ENCODE data around the gene SLC3A2. TPM values are rescaled to one million over a fixed set of nuclear protein-coding genes. Genes with fewer than 3 reads are reported as not detected.

The SLC3A2 gene
- total and polyA plus RNA-seq, 2 of the 13 experiments (the other 11 are each of a cell fraction or from before 2014, with no cell fraction given): 213 to 226 TPM

GRCh38 chr11:62841361-62842170, 39.1 kb upstream of the SLC3A2 start (continued):
- peak; percentile 71; the same call in 1 of the 2 replicates for TF ChIP-seq ZHX2 (IDR thresholded peaks at IDR 0.05; ENCODE audit: low read depth)
- TF ChIP-seq ZHX2 (CRISPR knock-in tag; IDR thresholded peaks at IDR 0.05; ENCODE audit: borderline replicate concordance): peak; percentile 84; the same call in 1 of the 2 replicates
- TF ChIP-seq MEF2D (CRISPR knock-in tag; IDR thresholded peaks at IDR 0.05): peak; percentile 88
- no peak for TF ChIP-seq ZNF512B (CRISPR knock-in tag; IDR thresholded peaks at IDR 0.05; ENCODE audit: borderline replicate concordance)
- TF ChIP-seq TARDBP (CRISPR knock-in tag; IDR thresholded peaks at IDR 0.05): no peak; the same call in 1 of the 2 replicates
- TF ChIP-seq MBD4 (IDR thresholded peaks at IDR 0.05; ENCODE audit: borderline replicate concordance, low read length): peak; percentile 100
- no peak for TF ChIP-seq HNRNPH1 (optimal IDR thresholded peaks at IDR 0.05; ENCODE audit: low read depth, low read length)
- no peak for TF ChIP-seq SOX6 (IDR thresholded peaks at IDR 0.05)
- TF ChIP-seq SOX6 (CRISPR knock-in tag; IDR thresholded peaks at IDR 0.05): peak; percentile 82
- peak; percentile 57; the same call in 1 of the 2 replicates for TF ChIP-seq HNF1A (IDR thresholded peaks at IDR 0.05; ENCODE audit: low read depth)
- TF ChIP-seq HNF1A (CRISPR knock-in tag; IDR thresholded peaks at IDR 0.05; ENCODE audit: borderline replicate concordance): peak; percentile 73; the same call in 1 of the 2 replicates
- TF ChIP-seq ZBTB34 (CRISPR knock-in tag; IDR thresholded peaks at IDR 0.05): no peak; the same call in 1 of the 2 replicates
- no peak for TF ChIP-seq KDM5B (CRISPR knock-in tag; IDR thresholded peaks at IDR 0.05; ENCODE audit: borderline replicate concordance)
- no peak for TF ChIP-seq ZNF274 (CRISPR knock-in tag; IDR thresholded peaks at IDR 0.05)
